Sigmoid colon (tissue), 4 donors: ENCODE data around the gene CD9.
A peak's percentile ranks its signal among the peaks of the same experiment; 100 is the strongest.

Source experiments
- POLR2A ChIP-seq, 2 donors: fragments of 450-650 bp; IDR thresholded peaks; one replicate each; pipeline ENCODE4 v1.6.1; 2016; ENCODE audit warnings: antibody characterized with exemption in 2 of 2, mild to moderate bottlenecking in 2 of 2, moderate library complexity in 2 of 2
- POLR2AphosphoS5 ChIP-seq, 4 donors: sonication (generic); formaldehyde crosslinking; IDR thresholded peaks; one replicate each; pipeline ENCODE4 v1.6.1; 2017; ENCODE audit warnings: antibody characterized with exemption in 4 of 4
- TF ChIP-seq, protein P1 (sequence below), 4 experiments: fragments of 450-650 bp in 3 of 4; fragments of 200-600 bp in 1 of 4; IDR thresholded peaks; one replicate each; pipeline ENCODE4 v1.5.1; 2016 to 2019; ENCODE audit warnings: antibody characterized with exemption in 4 of 4, mild to moderate bottlenecking in 3 of 4, moderate library complexity in 2 of 4

DNA sequence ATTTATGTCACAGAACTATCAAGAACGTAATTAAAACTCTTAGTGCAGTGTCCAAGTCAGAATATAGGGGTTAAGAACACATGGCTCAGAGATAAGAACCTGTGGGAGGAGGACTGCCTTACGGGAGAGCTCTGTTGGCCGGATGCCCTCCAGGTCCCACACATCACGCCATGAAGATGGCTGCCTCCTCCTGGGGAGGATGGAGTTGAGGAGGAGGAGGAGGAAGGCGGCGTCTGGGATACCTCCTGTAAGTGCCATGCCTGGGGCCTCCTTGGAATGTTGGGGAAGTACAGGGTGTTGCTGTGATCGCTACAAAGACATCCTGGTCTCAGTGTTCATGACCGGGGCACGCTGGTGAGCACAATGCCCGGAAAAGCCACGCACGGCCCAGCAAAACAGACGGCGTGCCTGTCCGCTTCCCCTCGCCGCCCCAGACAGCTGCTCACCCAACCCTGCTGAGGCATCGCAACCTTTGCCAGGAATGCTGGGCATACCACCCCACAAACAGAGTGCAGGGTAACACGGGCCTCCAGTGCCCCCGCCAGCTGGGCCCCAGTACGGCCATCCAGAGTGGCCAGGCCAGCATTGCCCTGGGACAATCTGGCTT, 28.7 kb upstream of the CD9 start:
- TF ChIP-seq, protein P1, sequence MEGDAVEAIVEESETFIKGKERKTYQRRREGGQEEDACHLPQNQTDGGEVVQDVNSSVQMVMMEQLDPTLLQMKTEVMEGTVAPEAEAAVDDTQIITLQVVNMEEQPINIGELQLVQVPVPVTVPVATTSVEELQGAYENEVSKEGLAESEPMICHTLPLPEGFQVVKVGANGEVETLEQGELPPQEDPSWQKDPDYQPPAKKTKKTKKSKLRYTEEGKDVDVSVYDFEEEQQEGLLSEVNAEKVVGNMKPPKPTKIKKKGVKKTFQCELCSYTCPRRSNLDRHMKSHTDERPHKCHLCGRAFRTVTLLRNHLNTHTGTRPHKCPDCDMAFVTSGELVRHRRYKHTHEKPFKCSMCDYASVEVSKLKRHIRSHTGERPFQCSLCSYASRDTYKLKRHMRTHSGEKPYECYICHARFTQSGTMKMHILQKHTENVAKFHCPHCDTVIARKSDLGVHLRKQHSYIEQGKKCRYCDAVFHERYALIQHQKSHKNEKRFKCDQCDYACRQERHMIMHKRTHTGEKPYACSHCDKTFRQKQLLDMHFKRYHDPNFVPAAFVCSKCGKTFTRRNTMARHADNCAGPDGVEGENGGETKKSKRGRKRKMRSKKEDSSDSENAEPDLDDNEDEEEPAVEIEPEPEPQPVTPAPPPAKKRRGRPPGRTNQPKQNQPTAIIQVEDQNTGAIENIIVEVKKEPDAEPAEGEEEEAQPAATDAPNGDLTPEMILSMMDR (IDR thresholded peaks at IDR 0.05), result no peak
- TF ChIP-seq POLR2A (IDR thresholded peaks at IDR 0.05) (no peak), POLR2AphosphoS5 (IDR thresholded peaks at IDR 0.05) (peak in 2 of 4 donors; percentile 31 to 37)
